Omental fat pad (tissue), 4 donors: ENCODE results near the gene RFPL3. TPM values are rescaled to one million over a fixed set of nuclear protein-coding genes. Genes with fewer than 3 reads are reported as not detected.

Experiments
- ATAC-seq: fragments of 150-250 bp; one replicate; pipeline ENCODE4 v1.9.1; 2016; ENCODE audit warnings: mild to moderate bottlenecking, moderate library complexity; ENCODE audit not compliant: low FRiP score
- DNase-seq: peaks from one replicate; pipeline ENCODE4 v3.0.0-alpha.2; 2019; ENCODE audit warnings: low spot score
- total RNA-seq, 4 donors: library from RNA; depleted of rRNA; stranded (reverse); fragments of >200 nt; gene quantifications; one replicate each; pipeline ENCODE4 v1.1.0, GENCODE V29; 2016
- TF ChIP-seq, protein P1 (sequence below), 3 donors: fragments of 450-650 bp; IDR thresholded peaks; one replicate each; pipeline ENCODE4 v1.5.1; 2016 to 2017; ENCODE audit warnings: antibody characterized with exemption in 3 of 3, mild to moderate bottlenecking in 3 of 3, moderate library complexity in 2 of 3

RFPL3 gene
- total RNA-seq, 4 donors from 2014 or later, result not detected

- no peak for ATAC-seq
- TF ChIP-seq, protein P1, sequence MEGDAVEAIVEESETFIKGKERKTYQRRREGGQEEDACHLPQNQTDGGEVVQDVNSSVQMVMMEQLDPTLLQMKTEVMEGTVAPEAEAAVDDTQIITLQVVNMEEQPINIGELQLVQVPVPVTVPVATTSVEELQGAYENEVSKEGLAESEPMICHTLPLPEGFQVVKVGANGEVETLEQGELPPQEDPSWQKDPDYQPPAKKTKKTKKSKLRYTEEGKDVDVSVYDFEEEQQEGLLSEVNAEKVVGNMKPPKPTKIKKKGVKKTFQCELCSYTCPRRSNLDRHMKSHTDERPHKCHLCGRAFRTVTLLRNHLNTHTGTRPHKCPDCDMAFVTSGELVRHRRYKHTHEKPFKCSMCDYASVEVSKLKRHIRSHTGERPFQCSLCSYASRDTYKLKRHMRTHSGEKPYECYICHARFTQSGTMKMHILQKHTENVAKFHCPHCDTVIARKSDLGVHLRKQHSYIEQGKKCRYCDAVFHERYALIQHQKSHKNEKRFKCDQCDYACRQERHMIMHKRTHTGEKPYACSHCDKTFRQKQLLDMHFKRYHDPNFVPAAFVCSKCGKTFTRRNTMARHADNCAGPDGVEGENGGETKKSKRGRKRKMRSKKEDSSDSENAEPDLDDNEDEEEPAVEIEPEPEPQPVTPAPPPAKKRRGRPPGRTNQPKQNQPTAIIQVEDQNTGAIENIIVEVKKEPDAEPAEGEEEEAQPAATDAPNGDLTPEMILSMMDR (IDR thresholded peaks at IDR 0.05), result no peak
- DNase-seq, result no peak
These were observed 29.1 kb upstream of the RFPL3 start for GRCh38 chr22:32328306-32329201.

DNA sequence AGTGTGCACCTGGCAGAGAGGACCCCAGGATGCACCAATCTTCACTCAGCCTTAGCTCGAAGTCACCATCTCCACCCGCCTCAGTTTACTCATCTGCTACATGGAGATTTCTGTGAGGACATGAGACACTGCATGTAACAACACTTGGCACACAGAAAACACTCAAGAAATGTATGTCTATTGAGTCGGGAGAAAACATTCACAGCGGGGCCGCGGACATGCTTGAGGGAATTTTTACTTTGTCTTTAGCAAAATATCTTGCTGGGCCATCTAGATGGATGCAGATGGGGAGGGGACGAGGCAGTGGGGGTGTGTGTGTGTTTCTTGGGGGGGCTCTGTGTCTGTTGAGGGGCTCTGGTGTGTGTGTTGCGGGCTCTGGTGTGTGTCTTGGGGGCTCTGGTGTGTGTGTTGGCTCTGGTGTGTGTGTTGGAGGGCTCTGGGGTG lies 28.4 kb upstream of the RFPL3 start:
- TF ChIP-seq, protein P1 (IDR thresholded peaks at IDR 0.05), result no peak
- ATAC-seq (no peak), DNase-seq (no peak)

DNA sequence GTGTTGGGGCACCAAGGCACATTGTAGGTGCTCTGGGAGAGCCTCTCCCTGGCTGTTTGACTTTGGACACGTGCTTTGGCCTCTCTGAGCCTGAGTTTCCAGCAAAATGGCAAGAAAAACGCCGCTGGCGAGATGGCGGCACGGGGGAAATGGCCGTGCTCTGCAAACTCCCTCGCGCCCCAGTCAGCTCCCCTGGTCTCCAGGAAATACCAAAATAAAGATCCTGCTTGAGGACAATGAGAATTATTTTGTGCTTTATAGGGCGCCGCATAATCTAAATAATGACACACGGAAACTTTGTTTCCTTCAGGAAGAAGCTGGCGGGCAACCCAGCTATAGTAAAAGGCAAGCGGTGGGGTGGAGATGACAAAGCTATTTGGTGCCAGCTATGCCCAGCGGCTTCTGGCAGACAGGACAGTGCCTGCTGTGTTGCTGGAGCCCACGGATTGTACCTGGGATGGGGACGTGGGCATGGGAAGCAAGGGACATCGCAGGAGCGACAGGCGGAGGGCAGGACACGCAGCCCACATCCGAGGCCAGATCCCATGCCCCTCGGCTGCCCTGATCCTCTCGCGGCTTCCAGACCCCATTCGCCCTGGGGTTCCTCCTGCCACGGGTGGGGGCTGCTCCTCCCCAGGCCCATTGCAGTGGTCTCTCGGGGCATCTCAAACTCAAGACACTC lies 26.3 kb upstream of the RFPL3 start:
- ATAC-seq (no peak), DNase-seq (no peak)
- TF ChIP-seq, protein P1 (IDR thresholded peaks at IDR 0.05), result no peak

DNA sequence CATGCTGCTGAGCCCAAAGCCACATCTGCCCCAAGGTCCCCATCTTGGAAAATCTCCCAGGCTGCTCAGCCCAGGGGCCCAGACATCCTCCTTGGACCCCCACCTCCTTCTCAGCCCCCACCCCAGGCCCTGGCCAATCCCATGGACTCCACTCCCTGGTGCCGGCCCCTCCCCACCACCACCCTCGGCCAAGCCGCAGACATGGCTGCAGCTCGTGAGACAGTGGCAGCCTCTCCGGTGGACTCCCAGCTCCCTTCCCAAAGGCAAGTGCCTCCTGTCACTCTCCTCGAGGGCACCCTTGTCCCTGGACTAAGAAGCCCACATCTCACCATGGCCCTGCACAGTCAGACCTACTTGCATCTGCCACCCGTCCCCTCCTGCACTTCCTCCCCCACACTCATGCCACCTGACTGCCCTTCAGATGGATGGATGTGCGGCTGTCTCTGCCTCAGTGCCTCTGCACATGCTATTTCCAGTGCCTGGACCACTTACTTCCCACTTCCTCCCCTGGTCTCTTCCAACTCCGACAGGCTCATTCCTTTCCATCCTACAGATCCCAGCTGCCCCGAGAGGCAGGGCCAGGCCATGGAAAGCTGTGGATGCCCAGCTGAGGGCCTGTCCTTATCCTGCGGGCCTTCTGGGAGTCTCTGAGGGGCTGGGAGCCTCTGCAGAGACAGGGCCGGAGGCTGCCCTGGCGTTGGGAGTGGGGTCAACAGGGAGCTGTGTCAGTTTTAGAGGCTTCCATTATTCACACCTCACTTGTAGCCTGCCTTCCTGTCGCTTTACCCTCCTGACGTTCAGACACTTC lies 25.5 kb upstream of the RFPL3 start:
- TF ChIP-seq, protein P1 (IDR thresholded peaks at IDR 0.05), result no peak
- no peak for ATAC-seq
- DNase-seq, result no peak

- DNase-seq (no peak), ATAC-seq (no peak)
- TF ChIP-seq, protein P1 (IDR thresholded peaks at IDR 0.05), result no peak
These were observed 24.4 kb upstream of the RFPL3 start for GRCh38 chr22:32333141-32333768.
